Ectodermal cell (in vitro differentiated cells): ENCODE data around the gene MINDY4.

Experiments used
- H3K27ac ChIP-seq: 2 replicates; pipeline ENCODE4 v1.7.0; 2013; ENCODE audit warnings: mild to moderate bottlenecking, low read depth, low read length; ENCODE audit not compliant: insufficient read depth, poor library complexity, severe bottlenecking
- H3K27me3 ChIP-seq: 2 replicates; pipeline ENCODE4 v1.7.0; 2013; ENCODE audit warnings: mild to moderate bottlenecking, low read length; ENCODE audit not compliant: insufficient read depth, control insufficient read depth, poor library complexity, severe bottlenecking
- H3K36me3 ChIP-seq: one replicate; pipeline ENCODE4 v1.7.0; 2013; ENCODE audit warnings: low read length; ENCODE audit not compliant: control insufficient read depth, insufficient read depth
- H3K4me1 ChIP-seq: one replicate; pipeline ENCODE4 v1.7.0; 2013; ENCODE audit warnings: low read length; ENCODE audit not compliant: control insufficient read depth, insufficient read depth
- H3K4me3 ChIP-seq: 2 replicates; pipeline ENCODE4 v1.7.0; 2013; ENCODE audit warnings: low read depth, low read length, control low read depth; ENCODE audit not compliant: insufficient read depth
- H3K9me3 ChIP-seq: 2 replicates; pipeline ENCODE4 v1.7.0; 2013; ENCODE audit warnings: mild to moderate bottlenecking, low read length, moderate library complexity; ENCODE audit not compliant: control insufficient read depth
- WGBS, 2 experiments: methylation state at CpG; one replicate each; pipeline ENCODE4 v1.1.7; 2013; ENCODE audit warnings: missing lambda C conversion rate in 2 of 2; 5-methylcytosine and 5-hydroxymethylcytosine counted together

Gene MINDY4

DNA sequence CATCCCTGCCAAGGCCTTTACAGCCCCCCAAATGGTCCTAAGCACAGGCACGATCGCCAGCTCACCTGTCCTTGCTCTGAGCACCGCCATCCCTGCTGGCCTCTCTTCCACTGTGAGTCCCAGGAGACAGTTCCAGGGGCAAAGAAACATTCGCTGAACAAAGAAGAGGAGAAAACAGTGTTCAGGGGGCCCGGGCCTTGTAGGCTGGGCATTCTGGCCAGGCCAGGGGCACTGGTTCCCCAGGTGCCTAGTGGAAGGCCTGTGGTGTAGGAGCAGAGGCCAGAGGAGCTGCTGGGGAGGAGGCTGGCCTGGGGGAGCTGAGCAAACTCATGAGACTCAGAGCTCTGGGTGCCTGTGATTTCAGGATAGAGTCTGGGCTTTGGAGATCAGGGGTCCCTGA, 163.0 kb downstream of the MINDY4 start:
- no peak overlapping the region for H3K4me3 ChIP-seq
- H3K27me3 ChIP-seq, result no peaks in the 10 kb centered on the region
- H3K4me1 ChIP-seq, result peaks cover 22% of the 10 kb centered on the region
- H3K9me3 ChIP-seq, result no peaks in the 10 kb centered on the region
- H3K27ac ChIP-seq, result no peak overlapping the region
- H3K36me3 ChIP-seq, result no peaks in the 10 kb centered on the region
- 92 to 94% methylated on average over 5 of the region's 5 CpGs for WGBS, 2 experiments

DNA sequence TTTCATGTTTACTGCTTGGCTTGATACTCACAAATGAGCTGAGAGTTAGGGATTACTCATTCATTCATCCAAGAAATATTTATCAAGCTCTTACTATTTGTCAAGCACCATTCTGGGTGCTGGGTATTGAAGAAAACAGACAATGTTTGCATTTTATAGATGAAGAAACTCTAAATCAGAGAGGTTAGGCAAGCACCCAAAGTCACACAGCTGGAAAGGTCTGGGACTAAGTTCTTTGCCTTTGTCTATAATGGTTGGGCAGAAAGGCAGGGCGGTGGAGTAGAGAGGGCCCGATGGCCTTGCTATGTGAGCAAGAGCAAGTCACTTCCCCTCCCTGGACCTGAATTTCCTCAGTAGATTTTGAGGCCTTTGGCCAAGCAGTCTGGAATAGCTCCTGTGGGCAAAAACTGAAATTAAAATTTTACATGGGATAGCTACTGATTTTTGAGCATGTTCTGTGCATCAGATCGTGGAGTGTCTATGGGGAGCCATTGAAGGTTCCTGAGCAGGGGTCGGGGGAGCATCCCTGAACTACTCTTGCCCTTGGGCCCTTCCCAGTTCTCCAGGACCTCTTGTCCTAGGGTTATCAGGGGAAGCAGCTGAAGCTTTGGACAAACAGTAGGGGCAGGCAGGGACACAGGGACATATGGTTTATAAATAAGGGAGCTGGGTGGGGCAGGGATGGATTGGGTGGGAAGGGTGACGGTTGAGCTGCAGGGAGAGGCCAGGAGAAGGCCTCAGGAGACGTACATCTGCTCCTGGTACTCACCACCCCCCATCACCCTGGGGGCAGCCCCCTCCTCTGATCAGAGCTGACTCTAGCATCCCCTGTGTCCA, 163.7 kb downstream of the MINDY4 start:
- Histone ChIP-seq H3K4me3 (no peak overlapping the region), H3K27me3 (no peaks in the 10 kb centered on the region), H3K36me3 (no peaks in the 10 kb centered on the region), H3K4me1 (peaks cover 22% of the 10 kb centered on the region), H3K9me3 (no peaks in the 10 kb centered on the region), H3K27ac (no peak overlapping the region)
- 93 to 96% methylated on average over 6 of the region's 6 CpGs for WGBS, 2 experiments

DNA sequence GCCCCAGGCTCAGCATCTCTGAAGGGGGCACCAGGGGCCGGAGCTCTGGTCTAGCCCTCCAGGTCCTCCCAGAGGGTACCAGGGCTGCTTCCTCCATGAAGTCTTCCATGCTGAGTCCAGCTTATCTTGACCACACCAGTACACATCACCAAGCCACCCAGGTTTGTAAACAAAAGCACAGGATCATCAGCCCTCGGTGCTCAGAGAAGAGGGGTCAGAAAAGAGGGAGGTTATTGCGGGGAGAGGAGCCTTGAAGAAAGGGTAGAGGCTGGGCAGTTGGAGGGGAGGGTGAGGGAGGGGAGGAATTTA, 164.3 kb downstream of the MINDY4 start:
- Histone ChIP-seq H3K4me3 (no peak overlapping the region), H3K36me3 (no peaks in the 10 kb centered on the region), H3K27ac (no peak overlapping the region), H3K27me3 (no peaks in the 10 kb centered on the region), H3K9me3 (no peaks in the 10 kb centered on the region), H3K4me1 (peaks cover 22% of the 10 kb centered on the region)
- 82 to 86% methylated on average over 2 to 3 of the region's 3 CpGs for WGBS, 2 experiments

DNA sequence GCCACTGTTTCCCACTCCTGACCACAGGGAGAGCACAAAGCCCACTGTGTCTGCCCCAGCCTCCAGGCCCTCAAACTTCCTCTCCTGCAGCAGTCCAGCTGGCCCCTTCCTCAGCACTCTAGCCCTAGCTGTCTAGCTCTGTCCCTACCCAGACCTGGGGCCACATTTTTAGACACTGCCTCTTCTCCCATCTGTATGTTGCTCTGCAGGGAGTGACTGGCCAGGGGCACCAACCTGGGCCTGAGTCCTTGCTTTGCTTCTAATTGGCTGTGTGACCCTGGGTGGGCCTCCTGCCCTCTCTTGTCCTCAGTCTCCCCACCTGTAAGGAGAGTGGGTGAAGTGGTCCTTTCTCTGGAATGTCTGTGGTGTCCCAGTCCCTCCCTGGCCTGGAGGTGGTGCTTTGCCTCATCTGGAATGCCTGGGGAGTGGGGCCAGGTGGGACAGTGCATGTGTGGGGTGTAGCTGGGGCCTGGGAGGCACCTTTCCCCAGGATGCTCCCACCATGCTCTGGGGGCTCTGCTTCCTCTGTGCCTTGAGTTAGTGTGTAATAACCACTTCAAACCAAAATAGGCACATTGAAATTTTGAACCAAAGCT, 165.5 kb downstream of the MINDY4 start:
- peaks cover 22% of the 10 kb centered on the region for H3K4me1 ChIP-seq
- no peak overlapping the region for H3K27ac ChIP-seq
- H3K36me3 ChIP-seq, result no peaks in the 10 kb centered on the region
- H3K9me3 ChIP-seq, result no peaks in the 10 kb centered on the region
- peaks cover 5% of the 10 kb centered on the region for H3K27me3 ChIP-seq
- H3K4me3 ChIP-seq, result no peak overlapping the region

DNA sequence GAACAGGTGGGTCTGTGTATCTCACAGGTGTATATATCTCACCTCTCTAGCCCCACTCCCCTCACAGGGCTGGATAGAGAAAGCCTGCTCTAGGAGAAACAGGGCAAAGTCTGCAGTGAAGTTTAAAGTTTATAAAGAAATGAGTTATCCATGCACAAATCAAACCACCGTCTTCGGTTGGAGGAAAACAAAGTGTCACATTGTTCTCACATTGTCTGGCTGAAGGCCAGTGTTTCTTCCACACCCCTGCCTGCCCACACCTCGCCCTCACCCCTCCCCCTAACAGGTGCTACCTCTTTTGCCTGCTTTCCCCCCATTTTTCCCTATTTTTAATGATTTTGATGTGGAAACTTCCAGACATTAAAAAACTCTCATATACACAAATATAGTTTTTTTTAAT, 166.2 kb downstream of the MINDY4 start:
- H3K27ac ChIP-seq, result no peak overlapping the region
- no peaks in the 10 kb centered on the region for H3K36me3 ChIP-seq
- WGBS, 2 experiments, result 92 to 95% methylated on average over 3 of the region's 3 CpGs

DNA sequence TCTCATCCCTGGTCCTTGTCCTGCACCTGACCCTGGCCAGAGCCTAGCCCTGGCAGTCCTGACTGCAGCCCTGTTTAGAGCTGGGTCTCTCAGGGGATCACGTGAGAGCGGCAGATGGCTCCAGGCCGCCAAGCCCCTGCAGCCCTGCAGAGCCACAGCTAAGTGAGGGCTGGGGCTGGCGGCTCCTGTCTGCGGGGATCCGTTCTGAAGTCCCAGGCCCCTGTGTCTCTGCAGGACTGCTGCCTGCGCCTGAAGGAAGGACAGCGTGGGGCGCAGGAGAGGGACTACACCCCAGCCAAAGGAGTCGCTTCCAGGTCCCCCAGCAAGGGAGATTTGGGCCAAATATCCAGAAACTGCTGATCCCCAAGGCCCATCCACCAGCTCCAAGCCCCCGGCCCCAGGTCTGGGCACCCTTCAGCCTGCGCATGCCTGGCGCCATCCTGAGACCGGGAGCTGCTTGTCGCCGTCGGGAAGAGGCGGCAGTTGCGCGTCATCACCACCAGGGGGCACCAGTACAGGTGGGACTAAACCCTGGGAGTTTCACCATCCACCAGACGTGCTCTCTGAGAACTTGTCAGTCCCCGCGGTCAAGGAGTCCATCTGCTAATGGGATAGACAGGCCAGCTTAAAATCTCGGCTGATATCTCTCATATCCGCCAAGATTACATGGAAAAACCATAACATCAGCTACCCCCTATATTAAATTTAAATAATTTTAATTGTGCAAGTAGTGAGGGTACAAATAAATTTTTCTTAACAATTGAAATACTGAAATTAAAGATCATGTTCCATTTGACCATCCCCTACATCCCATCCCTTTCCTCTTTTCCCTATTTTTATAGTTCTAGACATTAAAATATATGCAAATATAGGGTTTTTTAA, 167.5 kb downstream of the MINDY4 start:
- Histone ChIP-seq H3K4me3 (peak overlapping the region; percentile 22), H3K9me3 (no peaks in the 10 kb centered on the region), H3K27ac (peak overlapping the region; percentile 11), H3K4me1 (peaks cover 7% of the 10 kb centered on the region), H3K27me3 (peaks cover 8% of the 10 kb centered on the region), H3K36me3 (no peaks in the 10 kb centered on the region)
- WGBS, 2 experiments, result 5 to 7% methylated on average over 24 to 25 of the region's 25 CpGs

More for the DNA sequence above, 166.2 kb downstream of the MINDY4 start:
- H3K9me3 ChIP-seq, result no peaks in the 10 kb centered on the region
- peaks cover 19% of the 10 kb centered on the region for H3K4me1 ChIP-seq
- peaks cover 8% of the 10 kb centered on the region for H3K27me3 ChIP-seq
- H3K4me3 ChIP-seq, result no peak overlapping the region

DNA sequence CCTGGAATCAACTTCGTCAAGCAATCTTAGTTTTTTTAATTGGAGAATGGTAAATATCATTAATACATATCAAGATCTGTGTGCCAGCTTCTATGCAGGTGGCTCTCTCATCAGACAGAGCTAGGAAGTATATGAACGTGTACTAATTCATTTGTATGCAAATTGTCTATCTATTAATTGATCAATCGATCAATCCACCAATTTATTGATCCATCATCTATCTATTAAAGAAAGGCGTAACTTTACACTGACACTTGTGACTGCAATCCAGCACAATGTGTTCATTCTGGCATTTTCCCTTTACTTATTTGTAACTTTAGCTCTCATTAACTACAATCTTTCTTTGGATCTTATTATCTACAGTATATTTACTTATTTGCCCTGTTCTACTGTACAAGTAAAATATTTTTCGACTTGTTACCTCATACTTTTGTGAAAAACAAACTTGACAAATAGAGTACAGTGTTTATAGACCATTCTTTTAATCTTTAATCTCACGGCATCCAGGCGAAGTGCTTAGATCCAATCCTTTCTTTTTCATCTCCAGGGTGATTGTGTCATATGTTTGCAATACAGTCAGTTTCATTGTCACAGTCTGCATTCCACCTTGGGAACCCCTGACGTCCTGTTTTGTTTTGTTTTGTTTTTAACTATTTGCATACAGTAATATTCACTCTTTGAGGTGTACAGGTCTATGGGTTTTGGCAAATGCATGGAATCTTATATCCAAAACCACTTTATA, 170.5 kb downstream of the MINDY4 start:
- Histone ChIP-seq H3K27me3 (peaks cover 8% of the 10 kb centered on the region), H3K9me3 (no peaks in the 10 kb centered on the region), H3K36me3 (no peaks in the 10 kb centered on the region), H3K27ac (no peak overlapping the region), H3K4me3 (no peak overlapping the region), H3K4me1 (no peaks in the 10 kb centered on the region)
- 79 to 84% methylated on average over 5 to 6 of the region's 8 CpGs for whole genome bisulfite sequencing, 2 experiments
